ENCODE measurements around the gene NKX1-2. TPM values are rescaled to one million over a fixed set of nuclear protein-coding genes. Genes with fewer than 3 reads are reported as not detected.

The NKX1-2 gene
- total and polyA plus RNA-seq, 2 of the 4 experiments (the other 2 are of a cell fraction): not detected

- no peak overlapping the region for H3K14ac ChIP-seq (replicated peaks; ENCODE audit: low read depth, low read length)
- ChIA-PET POLR2A (ENCODE audit: unreplicated experiment) (no interaction called here), CTCF (no interaction called here)
- no peak overlapping the region for H2BK120ac ChIP-seq (ENCODE audit: low read depth, low read length)
- no peak overlapping the region for H3K9ac ChIP-seq (ENCODE audit: low read depth, low read length)
- no peak overlapping the region for H3K18ac ChIP-seq (ENCODE audit: low read depth, low read length)
- dilution Hi-C loops (cut with HindIII; ENCODE audit: low sequenced_read_pairs, unreplicated experiment) (no loop called here), intact Hi-C loops (cut with micrococcal nuclease) (no loop called here), in situ Hi-C loops (cut with MboI; ENCODE audit: low sequenced_read_pairs) (no loop called here)
- H3K56ac ChIP-seq (ENCODE audit: extremely low read depth, insufficient read depth, low read length): no peak overlapping the region
- H4K8ac ChIP-seq (ENCODE audit: low read depth in 2 of 2, low read length in 2 of 2): no peak overlapping the region
- no peaks in the 10 kb centered on the region for H3K9me3 ChIP-seq (ENCODE audit: control insufficient read depth, insufficient read depth, low read length)
- H4K5ac ChIP-seq (ENCODE audit: low read depth, low read length): no peak overlapping the region
- no peak overlapping the region for H2AFZ ChIP-seq (replicated peaks; ENCODE audit: low read length, poor library complexity)
- H3K4me2 ChIP-seq (ENCODE audit: low read depth, low read length): no peak overlapping the region
- H2BK5ac ChIP-seq (ENCODE audit: low read depth, low read length, poor library complexity, severe bottlenecking): no peak overlapping the region
- H2AK5ac ChIP-seq (ENCODE audit: low read depth, low read length): no peak overlapping the region
- no peaks in the 10 kb centered on the region for H3K36me3 ChIP-seq (ENCODE audit: control insufficient read depth, insufficient read depth, low read length)
- no peak overlapping the region for H4K91ac ChIP-seq (ENCODE audit: insufficient read depth, low read depth, low read length)
- H3K23ac ChIP-seq (ENCODE audit: low read depth, low read length): no peak overlapping the region
- H3K27me3 ChIP-seq (ENCODE audit: control insufficient read depth, insufficient read depth, low read length): no peaks in the 10 kb centered on the region
- H3K27ac ChIP-seq (ENCODE audit: insufficient read depth, low read length): no peak overlapping the region
- TF ChIP-seq CTCF (conservative IDR thresholded peaks at IDR 0.05; ENCODE audit: low read depth, low read length): no peak
- no peak for TF ChIP-seq RFX5 (IDR thresholded peaks at IDR 0.05; ENCODE audit: low read depth, low read length)
- TF ChIP-seq NFE2L2 (IDR thresholded peaks at IDR 0.05; ENCODE audit: low read depth, low read length): no peak
- no peak for TF ChIP-seq POLR2A (IDR thresholded peaks at IDR 0.05; ENCODE audit: low read depth, low read length)
- TF ChIP-seq RCOR1 (IDR thresholded peaks at IDR 0.05; ENCODE audit: insufficient replicate concordance, low read length): no peak
- TF ChIP-seq CEBPB (IDR thresholded peaks at IDR 0.05; ENCODE audit: low read depth, low read length): no peak
- ATAC-seq (ENCODE audit: low read depth) (no peak), DNase-seq (no peak)
- no peaks in the 10 kb centered on the region for H3K79me1 ChIP-seq (ENCODE audit: low read depth in 1 of 2, low read length in 2 of 2)
- H2BK15ac ChIP-seq (ENCODE audit: low read depth, low read length): no peak overlapping the region
- H3K9me1 ChIP-seq (ENCODE audit: insufficient read depth, low read length): no peaks in the 10 kb centered on the region
- no TSS peak for BruUV-seq (replicated peaks)
- no peak overlapping the region for H2AK9ac ChIP-seq (replicated peaks; ENCODE audit: low read depth, low read length, poor library complexity)
- H4K20me1 ChIP-seq (ENCODE audit: insufficient read depth, low read length): no peaks in the 10 kb centered on the region; the same call in 1 of the 2 replicates
- H3K4ac ChIP-seq (ENCODE audit: low read depth, low read length): no peak overlapping the region
- H2BK20ac ChIP-seq (ENCODE audit: low read depth, low read length): no peak overlapping the region
- WGBS, 2 experiments (ENCODE audit: extremely low coverage in 2 of 2, insufficient read length in 1 of 2): no CpG with 5 or more reads among the region's 13 CpGs
- H3K4me3 ChIP-seq (ENCODE audit: insufficient read depth, low read depth, low read length): no peak overlapping the region
- H3K4me1 ChIP-seq (ENCODE audit: control insufficient read depth, insufficient read depth, low read length): no peaks in the 10 kb centered on the region
Observed at GRCh38 chr10:124470544-124471434, 21.0 kb upstream of the NKX1-2 start.
